B cell (primary cell): Measurements from ENCODE around the gene KRT14. TPM values are rescaled to one million over a fixed set of nuclear protein-coding genes. Genes with fewer than 3 reads are reported as not detected.
"Not testable (repeated sequence)": the region's sequence is repeated elsewhere in the genome, so short reads cannot be mapped to it uniquely, and the experiment has no call there.

Source experiments
- ATAC-seq: fragments of 200-7000 bp; cut with Tn5 transposase; one replicate; pipeline ENCODE4 v1.10.0; 2021; ENCODE audit warnings: low read depth, mild to moderate bottlenecking, moderate number of reproducible peaks, moderate library complexity
- CTCF ChIA-PET: fragments of 350-600 bp; sonication (Branson Sonifier 250); formaldehyde crosslinking; loops from one replicate; lab custom pipeline; 2021; ENCODE audit warnings: antibody characterized with exemption, inconsistent platforms; lab: Charles Lee
- POLR2A ChIA-PET: fragments of 350-600 bp; sonication (Branson Sonifier 250); formaldehyde crosslinking; loops from one replicate; lab custom pipeline; 2021; ENCODE audit warnings: antibody characterized with exemption; lab: Charles Lee
- DNase-seq: peaks from one replicate; pipeline ENCODE4 v3.0.0; 2013
- H2AFZ ChIP-seq: 2 replicates; pipeline ENCODE4 v1.6.1; 2012; ENCODE audit warnings: mild to moderate bottlenecking, low read depth, low read length; ENCODE audit not compliant: insufficient read depth, poor library complexity, severe bottlenecking
- H3K27ac ChIP-seq, 2 donors: 1 replicate in 1 of 2; 2 replicates in 1 of 2; pipeline ENCODE4 v1.5.1; 2012 to 2013; ENCODE audit warnings: low read length in 2 of 2, mild to moderate bottlenecking in 2 of 2, moderate library complexity in 1 of 2
- H3K27me3 ChIP-seq, 4 experiments: fragments of 200-600 bp in 1 of 4; sonication (generic) in 1 of 4; replicated peaks in 1 of 4; 1 replicate in 2 of 4; 2 replicates in 2 of 4; pipeline versions ENCODE4 v1.6.1 to v1.7.0; 2013 to 2016; ENCODE audit warnings: low read length in 3 of 4, mild to moderate bottlenecking in 2 of 4, mixed read lengths in 1 of 4, moderate library complexity in 1 of 4; ENCODE audit not compliant: insufficient read depth in 4 of 4, control insufficient read depth in 3 of 4; ENCODE audit errors: control extremely low read depth in 1 of 4
- H3K36me3 ChIP-seq, 2 experiments: replicated peaks in 1 of 2; 1 replicate in 1 of 2; 2 replicates in 1 of 2; pipeline versions ENCODE4 v1.6.1 to v1.7.1; 2013; ENCODE audit warnings: low read length in 1 of 2; ENCODE audit not compliant: insufficient read depth in 2 of 2, control insufficient read depth in 1 of 2; ENCODE audit errors: control extremely low read depth in 1 of 2, extremely low read depth in 1 of 2
- H3K4me1 ChIP-seq, 2 donors: fragments of 200-600 bp in 1 of 2; sonication (generic) in 1 of 2; 1 replicate in 1 of 2; 2 replicates in 1 of 2; pipeline versions ENCODE4 v1.5.1 to v1.6.1; 2013 to 2017; ENCODE audit warnings: low read length in 2 of 2; ENCODE audit not compliant: control insufficient read depth in 2 of 2, insufficient read depth in 2 of 2
- H3K4me2 ChIP-seq: replicated peaks from 2 replicates; pipeline ENCODE3; 2012; ENCODE audit warnings: mild to moderate bottlenecking, low read depth, low read length; ENCODE audit not compliant: poor library complexity, severe bottlenecking
- H3K4me3 ChIP-seq, 5 experiments: fragments of 200-600 bp in 1 of 5; sonication (generic) in 1 of 5; 1 replicate in 3 of 5; 2 replicates in 2 of 5; pipeline versions ENCODE4 v1.5.1 to v1.7.0; 2011 to 2016; ENCODE audit warnings: low read length in 4 of 5, mild to moderate bottlenecking in 4 of 5, low read depth in 2 of 5, control low read depth in 1 of 5, moderate library complexity in 1 of 5; ENCODE audit not compliant: insufficient read depth in 1 of 5; ENCODE audit errors: control extremely low read depth in 1 of 5, extremely low read depth in 1 of 5
- H3K79me2 ChIP-seq: fragments of 200-600 bp; sonication (generic); one replicate; pipeline ENCODE4 v1.6.0; 2016; ENCODE audit warnings: low read length; ENCODE audit not compliant: control insufficient read depth, insufficient read depth
- H3K9ac ChIP-seq: fragments of 200-600 bp; sonication (generic); 2 replicates; pipeline ENCODE4 v1.6.1; 2017; ENCODE audit warnings: mild to moderate bottlenecking, low read length, moderate library complexity
- H3K9me3 ChIP-seq, 3 donors: one replicate each; pipeline versions ENCODE4 v1.6.1 to v1.7.1; 2013; ENCODE audit warnings: low read length in 2 of 3; ENCODE audit not compliant: control insufficient read depth in 2 of 3, insufficient read depth in 1 of 3; ENCODE audit errors: control extremely low read depth in 1 of 3
- H4K20me1 ChIP-seq: 2 replicates; pipeline ENCODE4 v1.6.0; 2012; ENCODE audit warnings: mild to moderate bottlenecking, low read length; ENCODE audit not compliant: insufficient read depth, control insufficient read depth, poor library complexity, severe bottlenecking
- H3K27ac Mint-ChIP-seq: one replicate; pipeline ENCODE4 v1.8.0; 2021; ENCODE audit warnings: mixed read lengths
- H3K27me3 Mint-ChIP-seq: one replicate; pipeline ENCODE4 v1.8.0; 2021; ENCODE audit warnings: mixed read lengths
- H3K4me1 Mint-ChIP-seq: one replicate; pipeline ENCODE4 v1.8.0; 2021; ENCODE audit warnings: mixed read lengths
- H3K4me3 Mint-ChIP-seq: one replicate; pipeline ENCODE4 v1.8.0; 2021; ENCODE audit warnings: mixed read lengths
- H3K9me3 Mint-ChIP-seq: one replicate; pipeline ENCODE4 v1.8.0; 2022; ENCODE audit warnings: mixed read lengths; ENCODE audit not compliant: insufficient read depth
- CTCF ChIP-seq: fragments of 200-600 bp; IDR thresholded peaks from one replicate; pipeline ENCODE4 v1.8.0; 2022; ENCODE audit warnings: antibody characterized with exemption, mild to moderate bottlenecking
- EZH2 ChIP-seq: IDR thresholded peaks from 2 replicates; pipeline ENCODE4 v1.6.1; 2012; ENCODE audit warnings: borderline replicate concordance, low read depth, mild to moderate bottlenecking, moderate library complexity, low read length; ENCODE audit not compliant: insufficient read depth, poor library complexity, severe bottlenecking
- WGBS: methylation state at CpG from one replicate; pipeline ENCODE4 v1.1.5; 2013; ENCODE audit warnings: missing lambda C conversion rate; ENCODE audit not compliant: insufficient coverage; 5-methylcytosine and 5-hydroxymethylcytosine counted together
- intact Hi-C: fragments of 100-400 bp; cut with micrococcal nuclease; formaldehyde crosslinking; loops from one replicate; pipeline ENCODE4 v1.10.0; 2022
- polyA plus RNA-seq: library from polyadenylated mRNA; depleted of rRNA; stranded (reverse); fragments of >200 nt; gene quantifications from 2 replicates; pipeline ENCODE4 v1.2.3, GENCODE V29; 2012
- total RNA-seq, 2 donors: library from RNA; stranded (reverse); fragments of 120-200 nt in 1 of 2; gene quantifications; 1 replicate in 1 of 2; 2 replicates in 1 of 2; pipeline versions ENCODE4 v1.2.3 to v1.2.4, GENCODE V29; 2013 to 2022

The KRT14 gene
- total and polyA plus RNA-seq, 2 donors (not counting 1 experiment from before 2014, with no cell fraction given): not detected

GRCh38 chr17:41584331-41584927, 2.3 kb downstream of the KRT14 start:
- H2AFZ ChIP-seq, H3K36me3 ChIP-seq, H3K4me1 ChIP-seq, H3K4me2 ChIP-seq, DNase-seq, H3K79me2 ChIP-seq, intact Hi-C loops, H3K4me3 ChIP-seq, CTCF ChIA-PET, H3K9me3 ChIP-seq, H3K27ac Mint-ChIP-seq, H4K20me1 ChIP-seq, H3K4me3 Mint-ChIP-seq, POLR2A ChIA-PET, ATAC-seq, H3K27ac ChIP-seq, H3K9ac ChIP-seq, H3K9me3 Mint-ChIP-seq, H3K4me1 Mint-ChIP-seq: not testable (repeated sequence)
- H3K27me3 Mint-ChIP-seq: peaks cover 36% of the 10 kb centered on the region
- H3K27me3 ChIP-seq: peaks cover 0 to 12% (median 4%) of the 10 kb centered on the region in 4 experiments
- 78% methylated on average over 6 of the region's 8 CpGs for WGBS

GRCh38 chr17:41583137-41584127, 3.3 kb downstream of the KRT14 start:
- Mint-ChIP-seq H3K4me3 (no peak overlapping the region), H3K27me3 (peaks cover 36% of the 10 kb centered on the region), H3K4me1 (no peaks in the 10 kb centered on the region), H3K27ac (peak overlapping the region; percentile 68), H3K9me3 (no peaks in the 10 kb centered on the region)
- Histone ChIP-seq H3K79me2 (no peaks in the 10 kb centered on the region), H3K27ac (no peak overlapping the region), H3K4me3 (no peak overlapping the region), H4K20me1 (no peaks in the 10 kb centered on the region), H3K36me3 (no peaks in the 10 kb centered on the region), H2AFZ (no peak overlapping the region), H3K4me2 (no peak overlapping the region), H3K9me3 (peaks cover 0 to 10% (median 0%) of the 10 kb centered on the region in 3 donors), H3K4me1 (no peaks in the 10 kb centered on the region), H3K9ac (no peak overlapping the region), H3K27me3 (peaks cover 0 to 17% (median 8%) of the 10 kb centered on the region in 4 experiments)
- TF ChIP-seq EZH2: no peak
- no peak for TF ChIP-seq CTCF
- WGBS: 92% methylated on average over 32 of the region's 33 CpGs
- intact Hi-C loops: no loop called here
- ChIA-PET CTCF (no interaction called here), POLR2A (no interaction called here)
- DNase-seq: no peak
- ATAC-seq: no peak

GRCh38 chr17:41582061-41582968, 4.4 kb downstream of the KRT14 start:
- H3K4me1 Mint-ChIP-seq, DNase-seq, H3K9me3 Mint-ChIP-seq, POLR2A ChIA-PET, intact Hi-C loops, H3K4me2 ChIP-seq, H3K27ac Mint-ChIP-seq, H3K4me3 ChIP-seq, H4K20me1 ChIP-seq, H3K36me3 ChIP-seq, ATAC-seq, H3K79me2 ChIP-seq, H2AFZ ChIP-seq, H3K27ac ChIP-seq, H3K9ac ChIP-seq, H3K4me3 Mint-ChIP-seq, H3K4me1 ChIP-seq: not testable (repeated sequence)
- peaks cover 0 to 10% (median 0%) of the 10 kb centered on the region in 3 donors for H3K9me3 ChIP-seq
- 94% methylated on average over 11 of the region's 13 CpGs for WGBS
- CTCF ChIA-PET: interaction anchor here (1.8 kb wide), 1 partner anchor 67 kb away, joined by 5 read pairs; no protein-coding TSS in a partner anchor
- H3K27me3 Mint-ChIP-seq: peaks cover 43% of the 10 kb centered on the region
- peaks cover 0 to 18% (median 9%) of the 10 kb centered on the region in 4 experiments for H3K27me3 ChIP-seq
